Vagina (tissue), 2 donors: ENCODE measurements around the gene SLC48A1. TPM values are rescaled to one million over a fixed set of nuclear protein-coding genes. Genes with fewer than 3 reads are reported as not detected.

Experiments
- DNase-seq, 2 donors: peaks; one replicate each; pipeline ENCODE4 v3.0.0-alpha.2; 2017; ENCODE audit errors: extremely low spot score in 2 of 2
- H3K27ac ChIP-seq: fragments of 200-600 bp; sonication (generic); one replicate; pipeline ENCODE4 v1.5.1; 2019
- H3K27me3 ChIP-seq: fragments of 200-600 bp; sonication (generic); one replicate; pipeline ENCODE4 v1.5.1; 2019
- H3K36me3 ChIP-seq, 2 donors: fragments of 200-600 bp; sonication (generic); one replicate each; pipeline ENCODE4 v1.5.1; 2017 to 2019
- H3K4me1 ChIP-seq: fragments of 200-600 bp; sonication (generic); one replicate; pipeline ENCODE4 v1.5.1; 2019
- H3K4me3 ChIP-seq, 2 donors: fragments of 200-600 bp; sonication (generic); 1 replicate in 1 of 2; 2 replicates in 1 of 2; pipeline ENCODE4 v1.5.1; 2016 to 2019
- H3K9me3 ChIP-seq: fragments of 200-600 bp; sonication (generic); one replicate; pipeline ENCODE4 v1.5.1; 2019
- POLR2A ChIP-seq, 2 donors: fragments of 450-650 bp; IDR thresholded peaks; one replicate each; pipeline ENCODE4 v1.6.1; 2017; ENCODE audit warnings: antibody characterized with exemption in 2 of 2, mild to moderate bottlenecking in 2 of 2, moderate library complexity in 2 of 2
- POLR2AphosphoS5 ChIP-seq, 2 donors: sonication (generic); formaldehyde crosslinking; IDR thresholded peaks; one replicate each; pipeline ENCODE4 v1.9.0; 2017; ENCODE audit warnings: antibody characterized with exemption in 2 of 2, mild to moderate bottlenecking in 2 of 2, low read depth in 1 of 2; ENCODE audit not compliant: insufficient read depth in 1 of 2
- intact Hi-C: fragments of 100-400 bp; cut with DNase I; formaldehyde crosslinking; loops from one replicate; pipeline ENCODE4 v1.15.1; 2023
- total RNA-seq: library from RNA; depleted of rRNA; stranded (reverse); fragments of >200 nt; gene quantifications from one replicate; pipeline ENCODE4 v1.2.3, GENCODE V29; 2016
- TF ChIP-seq, protein P1 (sequence below), 3 experiments: fragments of 450-650 bp in 2 of 3; fragments of 200-600 bp in 1 of 3; sonication (generic) in 1 of 3; IDR thresholded peaks; one replicate each; pipeline ENCODE4 v1.5.1; 2017 to 2019; ENCODE audit warnings: antibody characterized with exemption in 3 of 3, mild to moderate bottlenecking in 2 of 3, moderate library complexity in 2 of 3

The SLC48A1 gene
- total RNA-seq, 1 donor from 2014 or later, result 20.9 TPM

DNA sequence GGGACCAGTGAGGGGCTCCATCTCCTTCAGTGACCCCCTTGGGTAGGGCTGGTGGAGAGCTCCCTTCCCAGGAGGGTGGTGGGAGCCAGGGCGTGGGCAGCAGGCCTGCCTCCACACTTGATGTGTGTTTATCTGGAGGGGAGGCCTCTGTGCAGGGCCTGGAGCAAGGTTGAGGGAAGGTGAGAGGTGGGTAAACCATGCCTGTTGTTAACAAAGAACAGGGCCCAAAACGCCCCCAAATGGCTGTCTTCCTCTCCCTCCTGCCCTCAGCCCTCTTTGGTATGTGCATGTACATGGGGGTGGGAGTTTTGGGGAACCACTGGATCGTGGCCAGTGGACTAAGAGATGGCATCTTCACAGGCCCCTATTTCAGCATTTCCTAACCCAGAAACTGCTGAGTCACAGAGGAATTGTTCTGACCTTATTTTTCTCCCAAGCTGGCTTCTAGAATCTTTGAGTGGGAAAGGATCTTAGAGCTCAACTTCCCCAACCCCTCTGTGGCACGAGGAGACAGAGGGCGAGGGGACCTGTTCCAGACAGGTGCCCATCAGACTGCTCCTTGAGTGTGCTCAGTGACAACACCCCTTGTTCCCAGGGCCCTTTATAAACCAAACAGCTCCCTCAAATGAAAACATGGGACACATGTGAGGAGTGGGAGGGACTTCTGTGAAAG, 3.6 kb downstream of the SLC48A1 start:
- intact Hi-C loops, result loop anchor here (5.0 kb wide), 3 partner anchors 39 to 59 kb away; no protein-coding TSS in a partner anchor
- DNase-seq, result no peak
- H3K36me3 ChIP-seq, result no peaks in the 10 kb centered on the region
- H3K27ac ChIP-seq, result peak overlapping the region; percentile 73
- peak in 1 of 2 donors; percentile 20 for TF ChIP-seq POLR2AphosphoS5 (IDR thresholded peaks at IDR 0.05; ENCODE audit: insufficient read depth in 1 of 2, low read depth in 1 of 2)
- no peak for TF ChIP-seq POLR2A (IDR thresholded peaks at IDR 0.05)
- no peaks in the 10 kb centered on the region for H3K9me3 ChIP-seq
- no peak overlapping the region for H3K4me3 ChIP-seq
- peaks cover 72% of the 10 kb centered on the region for H3K4me1 ChIP-seq
- no peaks in the 10 kb centered on the region for H3K27me3 ChIP-seq

DNA sequence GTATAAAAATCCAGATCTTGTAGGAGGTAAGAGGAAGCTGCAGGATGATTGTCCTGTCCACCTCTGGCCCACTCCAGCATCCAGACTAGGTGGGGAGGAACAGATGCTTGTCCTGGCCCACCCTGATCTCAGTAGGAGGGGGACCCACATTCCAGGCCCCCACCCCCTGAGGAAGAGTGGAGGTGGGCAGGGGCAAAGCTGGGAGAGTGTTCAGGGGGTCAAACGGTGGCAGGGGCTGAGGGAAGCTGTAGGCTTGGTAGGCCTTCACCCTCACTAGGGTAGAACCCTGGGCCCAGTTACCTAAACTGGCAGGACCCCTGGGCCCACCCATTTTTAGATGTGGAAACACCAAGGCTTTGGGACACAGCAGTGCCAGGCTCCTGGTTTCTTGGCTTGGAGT, 4.1 kb downstream of the SLC48A1 start:
- Histone ChIP-seq H3K27ac (peak overlapping the region; percentile 73), H3K4me3 (no peak overlapping the region), H3K4me1 (peaks cover 74% of the 10 kb centered on the region), H3K36me3 (no peaks in the 10 kb centered on the region), H3K27me3 (no peaks in the 10 kb centered on the region), H3K9me3 (no peaks in the 10 kb centered on the region)
- intact Hi-C loops, result loop anchor here (5.0 kb wide), 3 partner anchors 40 to 60 kb away; no protein-coding TSS in a partner anchor
- DNase-seq, result no peak
- TF ChIP-seq POLR2AphosphoS5 (IDR thresholded peaks at IDR 0.05; ENCODE audit: insufficient read depth in 1 of 2, low read depth in 1 of 2), result no peak
- no peak for TF ChIP-seq POLR2A (IDR thresholded peaks at IDR 0.05)
- TF ChIP-seq, protein P1, sequence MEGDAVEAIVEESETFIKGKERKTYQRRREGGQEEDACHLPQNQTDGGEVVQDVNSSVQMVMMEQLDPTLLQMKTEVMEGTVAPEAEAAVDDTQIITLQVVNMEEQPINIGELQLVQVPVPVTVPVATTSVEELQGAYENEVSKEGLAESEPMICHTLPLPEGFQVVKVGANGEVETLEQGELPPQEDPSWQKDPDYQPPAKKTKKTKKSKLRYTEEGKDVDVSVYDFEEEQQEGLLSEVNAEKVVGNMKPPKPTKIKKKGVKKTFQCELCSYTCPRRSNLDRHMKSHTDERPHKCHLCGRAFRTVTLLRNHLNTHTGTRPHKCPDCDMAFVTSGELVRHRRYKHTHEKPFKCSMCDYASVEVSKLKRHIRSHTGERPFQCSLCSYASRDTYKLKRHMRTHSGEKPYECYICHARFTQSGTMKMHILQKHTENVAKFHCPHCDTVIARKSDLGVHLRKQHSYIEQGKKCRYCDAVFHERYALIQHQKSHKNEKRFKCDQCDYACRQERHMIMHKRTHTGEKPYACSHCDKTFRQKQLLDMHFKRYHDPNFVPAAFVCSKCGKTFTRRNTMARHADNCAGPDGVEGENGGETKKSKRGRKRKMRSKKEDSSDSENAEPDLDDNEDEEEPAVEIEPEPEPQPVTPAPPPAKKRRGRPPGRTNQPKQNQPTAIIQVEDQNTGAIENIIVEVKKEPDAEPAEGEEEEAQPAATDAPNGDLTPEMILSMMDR (IDR thresholded peaks at IDR 0.05), result no peak

DNA sequence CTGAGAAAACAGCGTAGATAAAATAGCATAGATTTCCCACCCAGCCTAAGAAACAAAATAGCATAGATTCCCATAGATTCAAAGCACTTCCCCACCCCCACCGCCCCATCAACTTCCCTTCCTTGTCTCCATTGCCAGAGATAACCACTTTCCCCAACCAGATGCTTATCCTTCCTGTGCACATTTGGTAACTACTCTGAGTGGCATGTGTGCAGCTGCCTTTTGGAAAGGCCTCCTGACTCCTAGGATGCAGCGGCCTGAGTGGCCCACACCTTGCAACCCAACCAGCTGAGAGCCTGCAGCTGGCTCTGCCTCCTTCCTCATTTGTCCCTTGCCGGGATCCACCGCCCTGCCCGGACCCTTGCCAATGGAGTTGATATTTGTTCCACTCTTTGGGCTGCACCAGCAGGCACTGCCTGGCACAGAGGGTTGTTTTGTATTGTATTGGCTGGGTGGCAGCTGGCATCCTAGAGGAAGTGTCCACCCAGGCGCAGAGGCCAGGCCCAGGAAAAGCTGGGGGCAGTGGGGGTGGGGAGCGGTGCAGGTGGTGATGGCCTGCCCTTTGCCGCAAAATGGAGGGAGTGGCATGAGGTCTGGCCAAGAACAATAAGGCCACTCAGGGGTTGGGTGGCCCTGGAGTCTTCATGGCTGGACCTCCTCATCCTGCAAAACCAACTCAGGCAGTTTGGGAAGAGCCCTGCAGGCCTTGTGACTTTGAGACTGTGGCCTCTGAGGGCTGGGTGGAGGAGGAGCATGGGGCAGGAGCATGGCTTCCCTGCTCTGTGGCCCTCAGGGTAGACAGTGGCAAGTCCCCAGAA, 4.9 kb downstream of the SLC48A1 start:
- Histone ChIP-seq H3K27ac (peak overlapping the region; percentile 73), H3K27me3 (no peaks in the 10 kb centered on the region), H3K36me3 (no peaks in the 10 kb centered on the region), H3K4me1 (peaks cover 77% of the 10 kb centered on the region), H3K9me3 (no peaks in the 10 kb centered on the region), H3K4me3 (no peak overlapping the region)
- no peak for DNase-seq
- intact Hi-C loops, result loop anchor here (2.0 to 5.0 kb wide), 4 partner anchors 41 to 61 kb away; no protein-coding TSS in a partner anchor
- no peak for TF ChIP-seq POLR2A (IDR thresholded peaks at IDR 0.05)
- peak in 1 of 2 donors; percentile 29 for TF ChIP-seq POLR2AphosphoS5 (IDR thresholded peaks at IDR 0.05; ENCODE audit: insufficient read depth in 1 of 2, low read depth in 1 of 2)

DNA sequence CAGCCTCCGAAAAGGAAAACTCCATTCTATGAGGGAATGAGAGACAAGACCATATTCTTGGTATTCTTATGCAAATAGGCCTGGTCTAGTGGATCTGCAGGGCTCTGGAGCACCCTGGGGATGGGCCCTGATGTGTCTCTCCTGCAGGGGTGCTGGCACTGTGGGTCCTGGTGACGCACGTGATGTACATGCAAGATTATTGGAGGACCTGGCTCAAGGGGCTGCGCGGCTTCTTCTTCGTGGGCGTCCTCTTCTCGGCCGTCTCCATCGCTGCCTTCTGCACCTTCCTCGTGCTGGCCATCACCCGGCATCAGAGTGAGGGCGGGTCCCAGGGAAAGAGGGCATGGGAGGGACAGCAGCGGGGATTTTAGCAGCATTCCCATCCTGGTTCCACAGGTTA, 5.8 kb downstream of the SLC48A1 start:
- no peaks in the 10 kb centered on the region for H3K9me3 ChIP-seq
- intact Hi-C loops, result loop anchor here (2.0 to 5.0 kb wide), 4 partner anchors 42 to 62 kb away; no protein-coding TSS in a partner anchor
- H3K4me1 ChIP-seq, result peaks cover 76% of the 10 kb centered on the region
- TF ChIP-seq, protein P1 (IDR thresholded peaks at IDR 0.05), result no peak
- TF ChIP-seq POLR2A (IDR thresholded peaks at IDR 0.05), result no peak
- no peak for TF ChIP-seq POLR2AphosphoS5 (IDR thresholded peaks at IDR 0.05; ENCODE audit: insufficient read depth in 1 of 2, low read depth in 1 of 2)
- H3K36me3 ChIP-seq, result peaks cover 0 to 2% of the 10 kb centered on the region in 2 donors
- H3K27me3 ChIP-seq, result no peaks in the 10 kb centered on the region
- peak overlapping the region; percentile 47 for H3K27ac ChIP-seq
- no peak for DNase-seq
- no peak overlapping the region for H3K4me3 ChIP-seq

DNA sequence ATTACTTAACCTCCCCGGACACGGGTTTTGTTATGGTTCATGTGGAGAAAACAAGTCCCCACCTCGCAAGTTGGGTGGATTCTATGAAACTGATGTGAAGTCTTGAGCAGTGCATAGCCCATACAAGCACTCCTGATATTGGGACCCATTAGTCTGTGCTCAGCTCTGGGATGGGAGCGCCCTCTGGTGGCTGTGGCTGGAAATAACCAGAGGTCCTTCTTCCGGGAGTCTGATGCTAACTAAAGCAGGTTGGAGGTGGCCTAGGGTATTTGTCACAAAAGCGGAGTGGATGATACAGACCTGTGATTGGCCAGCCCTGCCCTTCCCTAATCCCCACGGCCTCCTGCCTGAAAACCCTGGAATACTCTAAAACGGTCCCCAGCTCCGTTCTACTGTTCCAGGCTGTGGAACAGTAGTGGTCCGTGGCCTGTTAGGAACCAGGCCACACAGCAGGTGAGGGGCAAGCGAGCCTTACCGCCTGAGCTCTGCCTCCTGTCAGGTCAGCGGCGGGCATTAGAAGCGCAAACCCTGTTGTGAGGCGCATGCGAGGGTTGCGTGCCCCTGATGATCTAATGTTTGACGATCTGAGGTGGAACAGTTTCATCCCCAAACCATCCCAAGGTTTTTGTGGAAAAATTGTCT, 6.4 kb downstream of the SLC48A1 start:
- H3K4me1 ChIP-seq, result peaks cover 71% of the 10 kb centered on the region
- intact Hi-C loops, result loop anchor here (2.0 to 5.0 kb wide), 4 partner anchors 42 to 62 kb away; no protein-coding TSS in a partner anchor

More for the DNA sequence above, 6.4 kb downstream of the SLC48A1 start:
- no peak for DNase-seq
- H3K4me3 ChIP-seq, result no peak overlapping the region
- H3K9me3 ChIP-seq, result no peaks in the 10 kb centered on the region
- no peaks in the 10 kb centered on the region for H3K27me3 ChIP-seq
- H3K36me3 ChIP-seq, result peaks cover 0 to 8% of the 10 kb centered on the region in 2 donors
- TF ChIP-seq POLR2AphosphoS5 (IDR thresholded peaks at IDR 0.05; ENCODE audit: insufficient read depth in 1 of 2, low read depth in 1 of 2) (peak in 1 of 2 donors; percentile 58), POLR2A (IDR thresholded peaks at IDR 0.05) (no peak)
- TF ChIP-seq, protein P1 (IDR thresholded peaks at IDR 0.05), result peak; percentile 87 to 98 (median 98)
- peak overlapping the region; percentile 47 for H3K27ac ChIP-seq
